GM19351 (cell line): ENCODE measurements around the gene MTX1.
"Not testable (repeated sequence)": the region's sequence is repeated elsewhere in the genome, so short reads cannot be mapped to it uniquely, and the experiment has no call there.

Experiments
- ATAC-seq: cut with Tn5 transposase; IDR thresholded peaks from one replicate; pipeline ENCODE4 v1.9.1; 2021; ENCODE audit warnings: mild to moderate bottlenecking, moderate library complexity; ENCODE audit not compliant: unreplicated experiment

Gene MTX1

GRCh38 chr1:155232001-155232978 is 23.8 kb downstream of the MTX1 start:
- ATAC-seq: not testable (repeated sequence)

GRCh38 chr1:155233502-155233901 is 25.0 kb downstream of the MTX1 start:
- ATAC-seq: not testable (repeated sequence)

- ATAC-seq: not testable (repeated sequence)
These were observed 26.9 kb downstream of the MTX1 start for GRCh38 chr1:155235375-155235774.

- no peak for ATAC-seq
These were observed 28.0 kb downstream of the MTX1 start for GRCh38 chr1:155236451-155236850.

GRCh38 chr1:155241069-155241679 is 32.7 kb downstream of the MTX1 start:
- ATAC-seq: no peak

- no peak for ATAC-seq
These were observed 33.4 kb downstream of the MTX1 start for GRCh38 chr1:155241841-155242264.

GRCh38 chr1:155242805-155243358 is 34.4 kb downstream of the MTX1 start:
- ATAC-seq: no peak

GRCh38 chr1:155244368-155245162 is 36.1 kb downstream of the MTX1 start:
- peak; percentile 91 for ATAC-seq

GRCh38 chr1:155245163-155245524 is 36.6 kb downstream of the MTX1 start:
- ATAC-seq: no peak

- not testable (repeated sequence) for ATAC-seq
These were observed 38.3 kb downstream of the MTX1 start for GRCh38 chr1:155246796-155247195.

- ATAC-seq: no peak
These were observed 39.4 kb downstream of the MTX1 start for GRCh38 chr1:155247667-155248553.

- no peak for ATAC-seq
These were observed 41.7 kb downstream of the MTX1 start for GRCh38 chr1:155250246-155250632.

- peak; percentile 86 for ATAC-seq
These were observed 42.3 kb downstream of the MTX1 start for GRCh38 chr1:155250633-155251449.

- ATAC-seq: no peak
These were observed 43.1 kb downstream of the MTX1 start for GRCh38 chr1:155251566-155251965.

- no peak for ATAC-seq
These were observed 44.7 kb downstream of the MTX1 start for GRCh38 chr1:155253208-155253607.

GRCh38 chr1:155253797-155254196 is 45.3 kb downstream of the MTX1 start:
- no peak for ATAC-seq

- ATAC-seq: no peak
These were observed 45.8 kb downstream of the MTX1 start for GRCh38 chr1:155254228-155254713.

GRCh38 chr1:155254714-155255242 is 46.3 kb downstream of the MTX1 start:
- no peak for ATAC-seq
